ENCODE measurements around the gene SPOCK3. TPM values are rescaled to one million over a fixed set of nuclear protein-coding genes. Genes with fewer than 3 reads are reported as not detected.

Gene SPOCK3
- total and polyA plus RNA-seq, 2 experiments from 2014 or later, result 1.6 to 4.1 TPM

GRCh38 chr4:167031534-167032156 lies 202.6 kb downstream of the SPOCK3 start:
- Histone ChIP-seq H3K9me2 (ENCODE audit: insufficient read depth) (no peaks in the 10 kb centered on the region), H3K27ac (ENCODE audit: low read depth) (no peak overlapping the region), H3K36me3 (ENCODE audit: insufficient read depth) (no peaks in the 10 kb centered on the region), H3K79me2 (replicated peaks; ENCODE audit: insufficient read depth) (no peaks in the 10 kb centered on the region), H3K4me2 (no peak overlapping the region), H2AFZ (no peak overlapping the region), H3F3A (replicated peaks; ENCODE audit: low read depth) (no peaks in the 10 kb centered on the region), H3K4me3 (no peak overlapping the region), H3K4me1 (ENCODE audit: insufficient read depth) (no peaks in the 10 kb centered on the region), H3K27me3 (ENCODE audit: insufficient read depth) (no peaks in the 10 kb centered on the region), H4K20me1 (replicated peaks; ENCODE audit: insufficient read depth) (no peaks in the 10 kb centered on the region)
- Mint-ChIP-seq H3K4me3 (no peak overlapping the region), H3K4me1 (peaks cover 8% of the 10 kb centered on the region; the same call in 2 of the 3 replicates), H3K27ac (peak overlapping the region; percentile 61), H3K27me3 (ENCODE audit: insufficient read depth, low read depth, poor library complexity) (no peaks in the 10 kb centered on the region), H3K36me3 (ENCODE audit: low read depth) (no peaks in the 10 kb centered on the region), H3K9me3 (no peaks in the 10 kb centered on the region)
- DNase-seq (ENCODE audit: low spot score), result no peak
- TF ChIP-seq, protein P1, sequence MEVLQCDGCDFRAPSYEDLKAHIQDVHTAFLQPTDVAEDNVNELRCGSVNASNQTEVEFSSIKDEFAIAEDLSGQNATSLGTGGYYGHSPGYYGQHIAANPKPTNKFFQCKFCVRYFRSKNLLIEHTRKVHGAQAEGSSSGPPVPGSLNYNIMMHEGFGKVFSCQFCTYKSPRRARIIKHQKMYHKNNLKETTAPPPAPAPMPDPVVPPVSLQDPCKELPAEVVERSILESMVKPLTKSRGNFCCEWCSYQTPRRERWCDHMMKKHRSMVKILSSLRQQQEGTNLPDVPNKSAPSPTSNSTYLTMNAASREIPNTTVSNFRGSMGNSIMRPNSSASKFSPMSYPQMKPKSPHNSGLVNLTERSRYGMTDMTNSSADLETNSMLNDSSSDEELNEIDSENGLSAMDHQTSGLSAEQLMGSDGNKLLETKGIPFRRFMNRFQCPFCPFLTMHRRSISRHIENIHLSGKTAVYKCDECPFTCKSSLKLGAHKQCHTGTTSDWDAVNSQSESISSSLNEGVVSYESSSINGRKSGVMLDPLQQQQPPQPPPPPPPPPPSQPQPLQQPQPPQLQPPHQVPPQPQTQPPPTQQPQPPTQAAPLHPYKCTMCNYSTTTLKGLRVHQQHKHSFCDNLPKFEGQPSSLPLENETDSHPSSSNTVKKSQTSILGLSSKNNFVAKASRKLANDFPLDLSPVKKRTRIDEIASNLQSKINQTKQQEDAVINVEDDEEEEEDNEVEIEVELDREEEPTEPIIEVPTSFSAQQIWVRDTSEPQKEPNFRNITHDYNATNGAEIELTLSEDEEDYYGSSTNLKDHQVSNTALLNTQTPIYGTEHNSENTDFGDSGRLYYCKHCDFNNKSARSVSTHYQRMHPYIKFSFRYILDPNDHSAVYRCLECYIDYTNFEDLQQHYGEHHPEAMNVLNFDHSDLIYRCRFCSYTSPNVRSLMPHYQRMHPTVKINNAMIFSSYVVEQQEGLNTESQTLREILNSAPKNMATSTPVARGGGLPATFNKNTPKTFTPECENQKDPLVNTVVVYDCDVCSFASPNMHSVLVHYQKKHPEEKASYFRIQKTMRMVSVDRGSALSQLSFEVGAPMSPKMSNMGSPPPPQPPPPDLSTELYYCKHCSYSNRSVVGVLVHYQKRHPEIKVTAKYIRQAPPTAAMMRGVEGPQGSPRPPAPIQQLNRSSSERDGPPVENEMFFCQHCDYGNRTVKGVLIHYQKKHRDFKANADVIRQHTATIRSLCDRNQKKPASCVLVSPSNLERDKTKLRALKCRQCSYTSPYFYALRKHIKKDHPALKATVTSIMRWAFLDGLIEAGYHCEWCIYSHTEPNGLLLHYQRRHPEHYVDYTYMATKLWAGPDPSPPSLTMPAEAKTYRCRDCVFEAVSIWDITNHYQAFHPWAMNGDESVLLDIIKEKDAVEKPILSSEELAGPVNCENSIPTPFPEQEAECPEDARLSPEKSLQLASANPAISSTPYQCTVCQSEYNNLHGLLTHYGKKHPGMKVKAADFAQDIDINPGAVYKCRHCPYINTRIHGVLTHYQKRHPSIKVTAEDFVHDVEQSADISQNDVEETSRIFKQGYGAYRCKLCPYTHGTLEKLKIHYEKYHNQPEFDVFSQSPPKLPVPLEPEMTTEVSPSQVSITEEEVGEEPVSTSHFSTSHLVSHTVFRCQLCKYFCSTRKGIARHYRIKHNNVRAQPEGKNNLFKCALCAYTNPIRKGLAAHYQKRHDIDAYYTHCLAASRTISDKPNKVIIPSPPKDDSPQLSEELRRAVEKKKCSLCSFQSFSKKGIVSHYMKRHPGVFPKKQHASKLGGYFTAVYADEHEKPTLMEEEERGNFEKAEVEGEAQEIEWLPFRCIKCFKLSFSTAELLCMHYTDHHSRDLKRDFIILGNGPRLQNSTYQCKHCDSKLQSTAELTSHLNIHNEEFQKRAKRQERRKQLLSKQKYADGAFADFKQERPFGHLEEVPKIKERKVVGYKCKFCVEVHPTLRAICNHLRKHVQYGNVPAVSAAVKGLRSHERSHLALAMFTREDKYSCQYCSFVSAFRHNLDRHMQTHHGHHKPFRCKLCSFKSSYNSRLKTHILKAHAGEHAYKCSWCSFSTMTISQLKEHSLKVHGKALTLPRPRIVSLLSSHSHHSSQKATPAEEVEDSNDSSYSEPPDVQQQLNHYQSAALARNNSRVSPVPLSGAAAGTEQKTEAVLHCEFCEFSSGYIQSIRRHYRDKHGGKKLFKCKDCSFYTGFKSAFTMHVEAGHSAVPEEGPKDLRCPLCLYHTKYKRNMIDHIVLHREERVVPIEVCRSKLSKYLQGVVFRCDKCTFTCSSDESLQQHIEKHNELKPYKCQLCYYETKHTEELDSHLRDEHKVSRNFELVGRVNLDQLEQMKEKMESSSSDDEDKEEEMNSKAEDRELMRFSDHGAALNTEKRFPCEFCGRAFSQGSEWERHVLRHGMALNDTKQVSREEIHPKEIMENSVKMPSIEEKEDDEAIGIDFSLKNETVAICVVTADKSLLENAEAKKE (CRISPR knock-in tag; IDR thresholded peaks at IDR 0.05), result no peak
- TF ChIP-seq ZNF331 (CRISPR knock-in tag; IDR thresholded peaks at IDR 0.05; ENCODE audit: low read depth), result no peak
- no peak for TF ChIP-seq POLR2AphosphoS5 (IDR thresholded peaks at IDR 0.05; ENCODE audit: low read depth)
- TF ChIP-seq NANOG (IDR thresholded peaks at IDR 0.05; ENCODE audit: borderline replicate concordance), result no peak
- no peak for TF ChIP-seq EZH2phosphoT487 (IDR thresholded peaks at IDR 0.05; ENCODE audit: unreplicated experiment)
- TF ChIP-seq STAT1 (IDR thresholded peaks at IDR 0.05; ENCODE audit: unreplicated experiment), result no peak
- TF ChIP-seq JUNB (IDR thresholded peaks at IDR 0.05; ENCODE audit: unreplicated experiment), result no peak
- no peak for TF ChIP-seq ETS1 (IDR thresholded peaks at IDR 0.05)
- TF ChIP-seq ZNF114 (CRISPR knock-in tag; IDR thresholded peaks at IDR 0.05), result no peak
- no peak for TF ChIP-seq CTCF (conservative IDR thresholded peaks at IDR 0.05; ENCODE audit: low read depth in 2 of 2)
- TF ChIP-seq EZH2 (IDR thresholded peaks at IDR 0.05; ENCODE audit: low read depth, unreplicated experiment), result no peak
- TF ChIP-seq CREB1 (CRISPR knock-in tag; IDR thresholded peaks at IDR 0.05; ENCODE audit: low read depth), result no peak
- TF ChIP-seq REST (IDR thresholded peaks at IDR 0.05; ENCODE audit: unreplicated experiment), result no peak
- ATAC-seq, result no peak

All from GM23338 (cell line).